Measurements from ENCODE around the gene C4orf50. TPM values are rescaled to one million over a fixed set of nuclear protein-coding genes. Genes with fewer than 3 reads are reported as not detected.

Gene C4orf50
- total and polyA plus RNA-seq, 2 experiments from 2014 or later = 0.06 to 0.31 TPM

GRCh38 chr4:6017030-6017429, 1.2 kb downstream of the C4orf50 start:
- H3K27me3 ChIP-seq (ENCODE audit: insufficient read depth) = no peaks in the 10 kb centered on the region
- Mint-ChIP-seq H3K4me1 (peaks cover 21% of the 10 kb centered on the region), H3K4me3 (no peak overlapping the region), H3K36me3 (ENCODE audit: low read depth) (no peaks in the 10 kb centered on the region), H3K27me3 (ENCODE audit: insufficient read depth, low read depth, poor library complexity) (peaks cover 5% of the 10 kb centered on the region), H3K27ac (no peak overlapping the region), H3K9me3 (no peaks in the 10 kb centered on the region)
- 0 out of 2 replicates have a peak, but pooled peaks cover 4% of the 10 kb centered on the region for H3F3A ChIP-seq (replicated peaks; ENCODE audit: low read depth)
- no peaks in the 10 kb centered on the region for H3K79me2 ChIP-seq (replicated peaks; ENCODE audit: insufficient read depth)
- no peaks in the 10 kb centered on the region for H3K9me2 ChIP-seq (ENCODE audit: insufficient read depth)
- H3K27ac ChIP-seq (ENCODE audit: low read depth) = no peak overlapping the region
- H2AFZ ChIP-seq = no peak overlapping the region
- no peak overlapping the region for H3K4me3 ChIP-seq
- TF ChIP-seq JUNB (IDR thresholded peaks at IDR 0.05; ENCODE audit: unreplicated experiment) = no peak
- no peak for DNase-seq (ENCODE audit: low spot score)
- no peaks in the 10 kb centered on the region for H3K36me3 ChIP-seq (ENCODE audit: insufficient read depth)
- H3K4me2 ChIP-seq = no peak overlapping the region
- no peaks in the 10 kb centered on the region for H4K20me1 ChIP-seq (replicated peaks; ENCODE audit: insufficient read depth)
- no peak for ATAC-seq
- H3K4me1 ChIP-seq (ENCODE audit: insufficient read depth) = no peaks in the 10 kb centered on the region

- no peaks in the 10 kb centered on the region for H4K20me1 ChIP-seq (replicated peaks; ENCODE audit: insufficient read depth)
- ATAC-seq (no peak), DNase-seq (ENCODE audit: low spot score) (no peak)
- H3K36me3 ChIP-seq (ENCODE audit: insufficient read depth) = no peaks in the 10 kb centered on the region
- no peaks in the 10 kb centered on the region for H3K9me2 ChIP-seq (ENCODE audit: insufficient read depth)
- H3K4me3 ChIP-seq = no peak overlapping the region
- no peaks in the 10 kb centered on the region for H3F3A ChIP-seq (replicated peaks; ENCODE audit: low read depth)
- no peak overlapping the region for H3K27ac ChIP-seq (ENCODE audit: low read depth)
- no peaks in the 10 kb centered on the region for H3K27me3 ChIP-seq (ENCODE audit: insufficient read depth)
- no peaks in the 10 kb centered on the region for H3K79me2 ChIP-seq (replicated peaks; ENCODE audit: insufficient read depth)
- TF ChIP-seq REST (IDR thresholded peaks at IDR 0.05; ENCODE audit: unreplicated experiment) = no peak
- TF ChIP-seq ZNF114 (CRISPR knock-in tag; IDR thresholded peaks at IDR 0.05) = no peak
- no peak for TF ChIP-seq EZH2phosphoT487 (IDR thresholded peaks at IDR 0.05; ENCODE audit: unreplicated experiment)
- TF ChIP-seq ZNF331 (CRISPR knock-in tag; IDR thresholded peaks at IDR 0.05; ENCODE audit: low read depth) = no peak
- TF ChIP-seq EZH2 (IDR thresholded peaks at IDR 0.05; ENCODE audit: low read depth, unreplicated experiment) = no peak
- H3K4me1 ChIP-seq (ENCODE audit: insufficient read depth) = no peaks in the 10 kb centered on the region
- Mint-ChIP-seq H3K36me3 (ENCODE audit: low read depth) (no peaks in the 10 kb centered on the region), H3K27me3 (ENCODE audit: insufficient read depth, low read depth, poor library complexity) (peaks cover 8% of the 10 kb centered on the region), H3K27ac (no peak overlapping the region), H3K9me3 (no peaks in the 10 kb centered on the region), H3K4me1 (peaks cover 11% of the 10 kb centered on the region), H3K4me3 (no peak overlapping the region)
- no peak overlapping the region for H3K4me2 ChIP-seq
- no peak overlapping the region for H2AFZ ChIP-seq
Observed at GRCh38 chr4:6013564-6013963, 4.7 kb downstream of the C4orf50 start.

DNA sequence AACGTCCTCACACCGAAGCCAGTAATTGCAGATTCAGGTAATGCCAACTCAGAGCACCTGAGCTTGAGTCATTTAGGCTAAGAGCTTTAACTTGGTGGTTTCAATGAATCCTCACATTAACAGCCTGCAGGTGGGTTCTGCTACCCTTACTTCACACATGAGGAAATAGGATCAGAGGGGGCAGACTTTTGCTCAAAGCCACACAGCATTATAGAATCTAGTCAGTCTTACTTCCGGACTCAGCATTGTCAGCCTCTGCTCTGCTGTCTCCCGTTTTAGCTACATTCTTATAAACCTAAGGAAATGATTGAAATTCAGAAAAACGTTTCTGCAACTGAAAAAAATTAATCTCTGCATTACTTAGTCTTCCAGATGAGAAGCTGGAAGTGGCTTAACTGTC, 6.0 kb downstream of the C4orf50 start:
- DNase-seq (ENCODE audit: low spot score) = no peak
- Histone ChIP-seq H3K4me1 (ENCODE audit: insufficient read depth) (no peaks in the 10 kb centered on the region), H3F3A (replicated peaks; ENCODE audit: low read depth) (no peaks in the 10 kb centered on the region), H3K4me3 (no peak overlapping the region), H3K9me2 (ENCODE audit: insufficient read depth) (no peaks in the 10 kb centered on the region), H3K27me3 (ENCODE audit: insufficient read depth) (no peaks in the 10 kb centered on the region), H3K27ac (ENCODE audit: low read depth) (no peak overlapping the region), H3K4me2 (no peak overlapping the region), H4K20me1 (replicated peaks; ENCODE audit: insufficient read depth) (no peaks in the 10 kb centered on the region), H3K36me3 (ENCODE audit: insufficient read depth) (no peaks in the 10 kb centered on the region), H3K79me2 (replicated peaks; ENCODE audit: insufficient read depth) (no peaks in the 10 kb centered on the region), H2AFZ (no peak overlapping the region)
- Mint-ChIP-seq H3K4me3 (no peak overlapping the region), H3K27ac (no peak overlapping the region), H3K4me1 (peaks cover 13% of the 10 kb centered on the region), H3K9me3 (no peaks in the 10 kb centered on the region), H3K36me3 (ENCODE audit: low read depth) (no peaks in the 10 kb centered on the region), H3K27me3 (ENCODE audit: insufficient read depth, low read depth, poor library complexity) (peaks cover 16% of the 10 kb centered on the region)
- no peak for TF ChIP-seq EZH2 (IDR thresholded peaks at IDR 0.05; ENCODE audit: low read depth, unreplicated experiment)
- no peak for ATAC-seq

Measured in GM23338 (cell line).